HG03342 (cell line): ENCODE measurements around the gene KIAA0753.
A peak's percentile ranks its signal among the peaks of the same experiment; 100 is the strongest.

ENCODE experiments used
- ATAC-seq: cut with Tn5 transposase; IDR thresholded peaks from one replicate; pipeline ENCODE4 v1.9.1; 2021; ENCODE audit warnings: mild to moderate bottlenecking, moderate library complexity; ENCODE audit not compliant: unreplicated experiment

The KIAA0753 gene

DNA sequence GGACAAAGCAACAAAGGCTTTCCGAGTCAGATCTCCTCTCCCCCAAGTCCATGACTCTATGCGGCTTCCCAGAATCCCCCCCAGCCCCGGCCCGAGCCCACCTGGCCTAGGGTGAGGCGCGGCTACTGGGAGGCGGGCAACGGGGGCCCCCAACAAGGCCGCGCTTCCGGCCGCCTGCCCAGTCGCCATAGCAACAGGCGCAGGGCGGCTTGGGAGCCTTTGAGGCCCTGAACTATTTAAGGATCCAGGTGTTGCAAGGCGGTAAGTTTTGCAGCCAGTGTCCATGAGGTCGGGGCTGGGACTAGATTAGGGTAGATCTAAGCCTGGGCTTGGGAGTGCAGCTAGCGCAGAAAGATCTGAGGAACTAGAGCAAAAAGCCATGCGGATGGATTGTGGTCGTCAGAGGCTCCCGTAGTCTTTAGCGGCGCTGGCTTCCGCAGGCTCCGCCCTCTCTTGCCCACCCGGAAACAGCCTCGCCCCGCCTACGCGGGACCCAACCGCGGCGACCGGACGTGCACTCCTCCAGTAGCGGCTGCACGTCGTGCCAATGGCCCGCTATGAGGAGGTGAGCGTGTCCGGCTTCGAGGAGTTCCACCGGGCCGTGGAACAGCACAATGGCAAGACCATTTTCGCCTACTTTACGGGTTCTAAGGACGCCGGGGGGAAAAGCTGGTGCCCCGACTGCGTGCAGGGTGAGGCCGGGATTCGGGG is at the start of gene KIAA0753, which contains the start of gene TXNDC17:
KIAA0753 (minus strand) TSS at position 176 of the 711 bp plus-strand sequence. CDS start 5,608 bp downstream, outside the sequence.
TXNDC17 (plus strand) TSS at position 525 of the 711 bp plus-strand sequence; CDS start at position 548, 23 bp downstream.
- peak; percentile 76 for ATAC-seq

DNA sequence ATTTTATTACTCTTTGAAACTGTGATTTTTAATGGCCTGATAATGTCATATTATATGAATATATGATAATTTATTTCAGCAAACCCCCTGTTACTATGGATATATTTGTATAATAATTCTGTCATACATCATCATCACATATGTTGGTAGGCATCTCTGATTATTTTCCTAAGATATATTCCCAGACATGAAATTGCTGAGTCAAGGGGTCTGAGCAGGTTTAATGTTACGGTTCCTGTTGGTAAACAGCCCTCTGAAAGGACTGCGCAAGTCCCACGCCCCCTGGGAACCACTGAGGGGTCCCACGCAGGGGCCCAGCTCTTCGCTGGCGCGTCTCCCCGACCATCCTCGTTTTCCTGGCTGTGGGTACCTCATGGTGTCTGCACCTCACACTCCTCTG is 48.4 kb upstream of the KIAA0753 start:
- no peak for ATAC-seq

DNA sequence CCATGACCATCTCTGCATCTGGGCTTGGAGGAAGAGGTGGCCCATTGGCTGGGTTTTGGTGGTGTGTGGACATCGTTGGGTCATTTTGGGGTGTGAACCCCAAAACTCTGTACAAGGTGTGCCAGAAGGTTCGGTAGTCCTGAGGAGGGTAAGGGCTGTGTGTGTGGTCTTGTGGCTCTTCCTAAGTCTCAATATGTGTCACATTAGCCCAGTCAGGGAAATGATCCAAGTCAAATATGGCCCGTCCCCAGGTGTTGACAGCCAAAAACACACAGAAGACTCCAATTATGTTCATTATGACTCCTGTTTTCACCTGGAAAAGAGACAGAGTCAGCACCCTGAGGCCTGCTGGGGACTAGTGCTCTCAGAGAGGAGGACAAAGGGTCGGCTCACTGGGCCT is 45.5 kb upstream of the KIAA0753 start:
- ATAC-seq: no peak

DNA sequence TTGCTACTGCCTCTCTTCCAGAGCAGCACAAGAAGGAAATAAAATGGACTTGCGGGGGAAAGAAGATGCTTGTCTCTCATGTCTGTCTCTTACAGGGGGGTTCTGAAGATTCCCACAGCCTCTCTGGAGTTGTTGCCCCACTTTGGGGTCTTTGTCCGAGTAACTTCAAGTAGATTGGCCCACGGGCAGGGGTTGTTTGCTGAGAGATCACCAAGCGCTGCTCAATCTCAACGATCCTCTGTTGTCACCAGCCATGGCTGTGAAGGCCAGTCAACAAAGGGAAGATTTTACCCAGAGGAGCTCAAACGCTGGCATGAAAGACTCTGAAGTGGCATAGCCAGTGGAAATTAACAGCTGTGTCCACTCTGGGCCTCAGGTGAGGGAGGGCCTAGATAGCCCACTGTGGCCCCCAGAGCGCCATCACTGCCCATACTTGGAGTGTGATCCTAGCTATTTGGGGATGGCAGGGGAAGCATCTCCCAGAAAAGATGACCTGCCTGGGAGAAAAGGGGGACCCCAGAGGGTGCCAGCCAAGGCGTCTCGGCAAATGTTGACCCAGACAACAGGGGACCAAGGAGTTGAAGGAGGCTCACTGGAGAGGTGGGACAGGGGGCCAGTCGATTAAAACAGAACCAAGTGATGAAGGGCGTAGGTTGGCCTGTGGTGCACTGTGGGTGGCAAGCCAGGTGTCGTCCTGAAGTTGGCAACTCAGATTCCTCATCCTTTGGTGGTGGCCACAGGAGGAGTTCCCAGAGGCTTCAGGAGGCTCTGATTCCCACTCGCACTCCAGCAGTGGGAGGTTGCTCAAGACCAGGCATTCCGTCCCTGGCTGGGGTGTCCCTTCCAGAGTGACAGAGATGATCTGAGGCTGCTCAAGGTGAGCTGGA is 44.6 kb upstream of the KIAA0753 start:
- ATAC-seq: no peak

DNA sequence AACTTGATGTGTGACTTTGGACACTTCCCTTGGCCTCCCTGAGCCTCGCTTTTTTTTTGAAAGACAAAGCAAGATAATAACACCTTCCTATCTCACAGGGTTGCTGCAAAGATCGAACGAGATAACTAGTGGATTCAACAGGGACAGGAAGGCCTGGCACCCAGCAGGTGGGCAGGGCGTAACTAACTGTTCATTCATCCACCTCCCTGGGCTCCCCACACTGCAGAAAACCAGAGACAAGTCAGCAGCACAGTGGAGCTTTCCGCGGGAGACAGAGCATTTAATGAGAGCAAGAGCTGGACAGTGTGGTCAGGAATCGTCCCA is 43.9 kb upstream of the KIAA0753 start:
- no peak for ATAC-seq

DNA sequence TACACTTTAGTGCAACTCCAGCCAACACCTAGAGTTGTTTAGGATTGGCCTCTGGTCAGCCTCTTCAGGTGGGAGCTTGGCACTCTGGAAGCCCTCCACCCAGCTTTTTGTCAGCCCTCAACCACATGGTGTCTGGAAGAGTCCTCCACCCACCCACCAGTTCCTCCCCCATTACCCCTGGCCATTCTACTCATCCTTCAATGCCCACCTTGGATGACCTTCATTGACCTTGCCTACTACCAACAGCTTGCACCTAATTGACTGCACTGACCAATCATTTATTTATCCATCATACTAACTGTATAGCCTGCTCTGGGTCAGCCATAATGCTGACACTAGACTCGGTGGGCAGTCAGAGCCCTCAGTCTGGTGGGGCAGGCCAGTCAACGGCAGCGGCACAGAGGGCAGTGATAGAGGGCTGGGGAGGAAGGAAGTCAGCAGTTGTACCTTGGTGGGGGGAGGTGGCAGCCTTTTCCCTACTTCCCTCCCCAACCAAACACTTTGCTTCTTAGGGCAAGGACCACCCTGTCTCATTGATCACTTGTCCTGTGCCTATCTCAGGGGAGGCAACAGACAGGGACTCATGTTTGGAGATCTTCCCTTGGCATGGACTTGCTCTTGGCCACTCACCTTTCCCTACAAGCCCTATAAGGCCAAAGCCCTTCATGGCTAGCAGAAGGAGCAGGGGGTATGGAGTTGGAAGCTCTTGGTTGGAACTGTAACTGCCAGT is 43.4 kb upstream of the KIAA0753 start:
- no peak for ATAC-seq

DNA sequence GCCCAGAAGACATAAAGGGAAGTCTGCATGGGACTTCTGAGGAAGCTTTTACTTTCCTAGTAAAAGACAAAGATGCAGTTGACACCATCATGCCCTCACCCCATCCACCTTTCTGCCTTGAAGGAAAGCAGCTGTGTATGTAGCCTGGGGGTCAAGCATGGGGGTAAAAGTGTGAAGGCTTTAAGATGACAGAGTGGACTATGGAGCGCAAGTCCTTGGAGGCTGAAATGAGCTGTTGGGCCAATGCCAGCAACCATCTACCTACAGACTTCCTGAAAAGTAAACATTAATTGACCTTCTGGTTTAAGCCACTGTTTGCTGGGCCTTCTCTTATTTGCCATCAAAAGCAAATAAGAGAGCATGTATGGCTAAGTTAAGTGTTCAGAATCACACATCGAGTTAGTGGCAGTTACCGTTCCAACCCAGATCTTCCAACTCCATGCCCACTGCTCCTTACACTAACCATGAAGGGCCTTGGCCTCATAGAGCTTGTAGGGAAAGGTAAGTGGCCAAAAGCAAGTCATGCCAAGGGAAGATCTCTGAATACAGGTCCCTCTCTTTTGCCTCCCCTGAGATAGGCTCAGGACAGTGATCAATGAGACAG is 42.7 kb upstream of the KIAA0753 start:
- ATAC-seq: no peak

DNA sequence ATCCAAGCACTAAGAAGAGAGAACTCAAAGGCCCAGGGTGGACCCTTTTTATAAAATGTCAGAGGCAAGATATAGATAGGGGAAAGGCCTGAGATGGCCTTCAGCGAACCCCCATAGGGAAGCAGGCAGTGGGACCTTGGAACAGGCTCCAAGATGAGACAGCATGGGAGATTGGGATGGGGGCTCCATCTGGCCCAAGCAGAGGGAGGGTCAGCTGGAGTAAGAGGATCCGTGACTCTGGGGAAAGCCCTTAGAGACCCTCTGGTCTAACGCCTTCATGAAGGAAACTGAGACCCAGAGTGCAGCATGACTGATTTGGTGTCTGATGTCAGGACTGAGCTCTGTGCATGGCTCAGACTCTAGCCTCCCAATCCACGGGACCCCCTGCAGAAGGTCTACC is 41.8 kb upstream of the KIAA0753 start:
- no peak for ATAC-seq

DNA sequence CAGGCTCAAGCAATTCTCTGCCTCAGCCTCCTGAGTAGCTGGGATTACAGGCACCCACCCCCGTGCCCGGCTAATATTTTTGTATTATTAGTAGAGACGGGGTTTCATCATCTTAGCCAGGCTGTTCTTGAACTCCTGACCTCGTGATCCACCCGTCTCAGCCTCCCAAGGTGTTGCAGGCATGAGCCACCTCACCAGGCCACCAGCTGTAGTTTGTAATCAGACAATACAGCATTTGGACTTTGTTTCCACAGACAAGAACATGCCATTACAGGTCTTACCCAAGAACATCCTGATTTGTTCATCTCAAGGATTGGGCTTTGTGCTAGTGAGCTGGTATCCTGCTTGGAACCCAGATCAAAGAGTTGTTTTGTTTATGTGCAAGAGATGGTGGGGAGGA is 41.2 kb upstream of the KIAA0753 start:
- ATAC-seq: no peak

DNA sequence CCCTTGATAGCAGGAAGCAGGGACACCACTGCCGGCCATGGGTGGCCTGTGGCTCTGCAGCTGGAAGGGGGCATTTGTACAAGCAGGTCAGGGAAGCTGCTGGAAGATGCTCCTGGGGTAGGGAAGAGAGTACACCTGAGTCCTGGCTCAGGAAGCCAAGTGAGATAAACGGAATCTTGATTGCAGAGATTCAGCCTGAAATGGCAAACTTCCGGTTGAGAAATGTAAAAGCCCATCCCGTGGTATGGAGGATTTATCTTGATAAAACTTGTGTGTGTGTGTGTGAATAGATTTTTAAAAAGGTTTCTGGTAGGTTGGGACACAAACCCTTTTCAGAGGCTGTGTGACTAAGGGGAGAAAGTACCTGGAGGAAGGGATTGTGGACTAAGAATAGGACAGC is 40.7 kb upstream of the KIAA0753 start:
- no peak for ATAC-seq

DNA sequence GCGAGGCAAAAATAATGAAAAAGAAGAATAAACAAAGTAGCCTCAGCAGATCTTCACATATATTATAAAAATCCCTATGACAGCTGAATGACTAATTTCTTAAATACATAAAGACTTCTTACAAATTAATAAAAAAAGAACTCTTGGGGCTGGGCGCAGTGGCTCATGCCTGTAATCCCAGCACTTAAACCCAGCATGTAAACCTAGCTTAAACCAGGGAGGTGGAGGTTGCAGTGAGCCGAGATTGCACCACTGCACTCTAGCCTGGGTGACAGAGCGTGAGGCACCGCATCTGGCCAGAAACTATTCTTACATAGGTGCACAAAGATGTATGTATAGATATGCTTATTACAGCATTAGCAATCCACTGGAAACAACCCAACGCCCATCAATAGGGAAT is 38.7 kb upstream of the KIAA0753 start:
- no peak for ATAC-seq

DNA sequence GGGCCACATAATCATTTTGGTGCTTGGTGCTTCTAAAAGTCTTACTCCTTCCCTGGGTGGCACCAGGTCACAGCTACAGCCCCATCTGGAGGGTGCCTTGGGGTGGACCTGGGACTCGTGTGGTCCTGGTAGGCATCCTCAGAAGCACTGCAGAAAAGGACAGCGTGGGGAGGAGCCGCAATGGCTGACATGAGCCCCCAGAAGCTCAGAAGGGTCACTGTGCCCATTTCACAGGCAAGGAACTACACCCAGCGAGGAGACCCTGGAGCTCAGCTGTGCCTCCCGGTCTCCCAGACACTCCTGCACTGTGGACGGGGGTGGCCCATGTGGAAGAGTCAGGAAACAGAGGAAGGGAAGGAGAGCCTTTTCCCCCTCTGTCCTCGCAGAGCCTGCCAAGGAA is 37.4 kb upstream of the KIAA0753 start:
- ATAC-seq: no peak

DNA sequence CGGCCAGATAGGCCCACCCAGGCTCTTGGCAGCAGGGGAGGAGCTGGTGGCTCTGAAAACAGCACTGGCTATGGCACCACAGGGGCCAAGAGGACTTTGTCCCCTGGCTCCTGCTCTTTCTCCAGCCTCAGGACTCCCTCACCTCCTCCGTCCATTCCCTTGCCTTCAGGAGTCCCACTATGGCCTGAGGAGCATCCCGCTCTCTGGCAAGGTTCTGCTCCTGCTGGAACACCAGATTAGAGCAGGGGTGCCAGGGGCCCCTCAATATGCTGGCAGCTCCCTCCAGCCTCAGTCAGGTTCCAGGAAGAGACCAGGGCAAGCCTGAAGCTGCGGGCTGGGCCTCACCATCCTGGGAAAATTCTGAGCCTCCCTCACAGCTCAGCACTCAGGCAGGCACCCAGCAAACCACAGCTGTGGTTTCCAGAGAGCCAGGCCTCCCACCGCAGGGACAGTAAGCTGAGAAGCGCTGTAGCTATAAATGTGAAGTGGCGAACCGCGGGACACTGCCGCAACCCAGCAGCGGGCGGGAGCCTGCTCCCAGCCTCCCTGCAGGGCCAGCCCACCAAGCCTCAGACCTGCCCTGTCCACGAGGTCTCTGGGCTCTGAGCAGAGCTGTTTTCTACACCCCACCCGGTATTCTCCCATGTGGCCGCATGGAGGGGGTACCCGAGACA is 36.8 kb upstream of the KIAA0753 start:
- no peak for ATAC-seq

DNA sequence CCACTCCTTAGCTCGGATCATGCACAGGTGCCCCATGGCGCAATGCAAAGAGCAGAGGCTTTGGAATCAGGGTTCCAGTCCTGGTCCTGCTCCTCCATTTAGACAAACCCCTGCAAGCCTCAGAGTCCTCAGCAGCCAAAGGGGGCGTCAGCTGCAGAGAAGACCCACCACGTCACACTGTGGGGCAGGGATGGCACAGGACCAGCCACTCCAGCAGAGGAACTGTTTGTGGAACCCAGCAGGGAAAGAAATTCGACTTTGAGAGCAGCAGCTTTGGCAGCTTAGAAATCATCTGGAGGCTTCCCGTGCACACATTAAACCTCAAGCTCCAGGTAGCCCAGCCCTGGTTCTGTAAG is 36.3 kb upstream of the KIAA0753 start:
- no peak for ATAC-seq

DNA sequence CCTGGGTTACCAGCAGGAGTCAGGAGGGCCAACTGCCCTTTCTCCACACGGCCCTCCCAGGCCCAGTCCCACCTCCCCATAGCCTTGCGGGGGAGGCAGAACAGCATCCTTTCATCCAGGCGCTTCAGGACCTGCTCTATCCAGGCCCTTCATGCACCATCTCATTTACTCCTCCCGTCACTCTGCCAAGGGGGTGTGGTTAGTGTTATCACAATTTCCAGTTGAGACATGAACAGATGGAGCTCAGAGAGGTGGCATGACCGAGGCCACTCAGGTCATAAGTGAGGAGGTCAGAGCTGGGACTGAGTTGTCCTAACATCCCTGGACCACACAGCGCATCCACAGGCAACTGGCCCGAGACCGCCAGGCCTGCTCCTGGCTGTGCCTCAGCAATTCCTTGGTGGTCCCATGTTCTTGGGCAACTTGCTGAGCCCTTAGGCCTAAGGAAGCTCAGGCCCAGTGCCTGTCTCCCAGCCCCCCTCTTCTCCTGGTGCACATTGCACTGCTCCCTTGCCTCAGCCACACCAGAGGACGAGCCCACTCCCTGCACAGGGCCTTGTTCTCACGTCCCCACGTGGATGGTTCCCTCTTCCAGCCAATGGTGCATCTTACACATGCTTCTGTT is 34.8 kb upstream of the KIAA0753 start:
- ATAC-seq: no peak

DNA sequence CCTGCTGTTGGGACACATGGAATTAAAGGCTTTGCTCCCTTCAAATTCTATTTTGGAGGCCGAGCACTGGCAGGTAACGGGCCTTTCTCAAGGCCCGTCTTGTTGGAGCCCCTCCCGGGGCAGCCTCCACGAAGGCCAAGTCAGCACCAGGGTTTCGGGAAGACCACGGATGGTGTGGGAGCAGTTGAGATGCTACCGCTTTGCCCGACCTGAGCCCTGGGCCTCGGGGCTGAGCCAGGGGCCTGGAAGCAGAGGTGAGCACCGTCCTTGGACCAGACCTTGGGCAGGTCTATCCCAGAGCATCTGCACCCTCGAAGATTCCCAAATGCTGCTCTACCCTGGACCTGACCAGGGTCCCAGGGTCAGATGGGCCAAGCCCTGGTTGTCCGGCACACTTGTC is 34.1 kb upstream of the KIAA0753 start:
- no peak for ATAC-seq

DNA sequence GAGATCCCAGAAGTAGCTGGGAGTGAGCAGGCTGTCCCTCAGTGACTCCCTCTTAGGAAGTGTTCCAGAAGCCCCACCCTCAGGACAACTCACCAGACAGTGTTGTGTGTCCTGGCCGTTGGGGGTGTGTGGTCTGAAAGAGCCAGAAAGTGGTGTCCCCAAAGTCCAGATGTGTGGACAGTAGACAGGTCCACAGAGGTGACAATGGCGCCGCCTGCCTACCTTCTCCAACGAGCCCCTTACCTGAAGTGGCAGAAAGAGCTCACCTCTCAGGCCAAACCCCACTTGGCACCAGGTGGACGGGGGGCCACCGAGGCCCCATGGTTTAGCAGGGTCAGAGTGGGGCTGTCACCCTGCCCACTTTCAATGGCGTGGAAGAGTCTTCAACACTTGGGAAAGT is 30.9 kb upstream of the KIAA0753 start:
- no peak for ATAC-seq

DNA sequence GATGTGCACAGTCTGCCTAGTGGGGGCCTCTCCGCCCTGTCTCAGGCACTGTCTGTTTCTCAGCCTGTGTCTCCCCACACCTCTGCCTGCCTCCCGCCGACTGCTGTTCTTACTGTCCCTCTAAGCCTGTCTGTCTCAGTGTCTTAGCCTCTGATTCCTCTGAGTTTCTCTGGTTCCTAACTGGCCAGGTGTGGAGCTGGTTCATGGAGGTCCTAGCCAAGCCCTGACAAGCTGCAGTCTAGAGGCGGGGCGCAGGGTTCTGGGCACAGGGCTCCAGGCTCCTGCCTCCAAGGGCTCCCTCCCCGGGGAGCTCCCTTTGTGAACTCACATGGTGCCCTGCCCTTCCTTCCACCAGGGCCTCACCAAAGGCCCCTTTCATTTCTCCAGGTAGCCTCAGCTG is 30.5 kb upstream of the KIAA0753 start:
- no peak for ATAC-seq

DNA sequence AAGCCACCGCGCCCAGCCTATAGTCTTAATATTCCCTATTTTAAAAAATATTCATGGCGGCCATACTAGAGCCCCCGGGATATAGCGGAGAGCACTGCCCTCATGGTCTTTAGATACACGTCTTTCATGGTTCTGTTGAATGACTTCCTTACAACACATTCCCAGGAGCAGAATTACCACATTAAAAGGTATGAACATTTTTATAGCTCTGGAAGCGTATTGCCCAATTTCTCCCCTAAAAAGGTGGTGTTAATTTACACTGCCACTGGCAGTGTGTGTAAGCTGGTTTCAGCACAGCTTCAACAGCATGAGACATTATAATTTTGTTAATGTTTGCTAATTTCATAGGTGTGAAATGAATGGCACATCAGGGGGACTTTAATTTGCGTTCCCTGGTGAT is 30.1 kb upstream of the KIAA0753 start:
- no peak for ATAC-seq

DNA sequence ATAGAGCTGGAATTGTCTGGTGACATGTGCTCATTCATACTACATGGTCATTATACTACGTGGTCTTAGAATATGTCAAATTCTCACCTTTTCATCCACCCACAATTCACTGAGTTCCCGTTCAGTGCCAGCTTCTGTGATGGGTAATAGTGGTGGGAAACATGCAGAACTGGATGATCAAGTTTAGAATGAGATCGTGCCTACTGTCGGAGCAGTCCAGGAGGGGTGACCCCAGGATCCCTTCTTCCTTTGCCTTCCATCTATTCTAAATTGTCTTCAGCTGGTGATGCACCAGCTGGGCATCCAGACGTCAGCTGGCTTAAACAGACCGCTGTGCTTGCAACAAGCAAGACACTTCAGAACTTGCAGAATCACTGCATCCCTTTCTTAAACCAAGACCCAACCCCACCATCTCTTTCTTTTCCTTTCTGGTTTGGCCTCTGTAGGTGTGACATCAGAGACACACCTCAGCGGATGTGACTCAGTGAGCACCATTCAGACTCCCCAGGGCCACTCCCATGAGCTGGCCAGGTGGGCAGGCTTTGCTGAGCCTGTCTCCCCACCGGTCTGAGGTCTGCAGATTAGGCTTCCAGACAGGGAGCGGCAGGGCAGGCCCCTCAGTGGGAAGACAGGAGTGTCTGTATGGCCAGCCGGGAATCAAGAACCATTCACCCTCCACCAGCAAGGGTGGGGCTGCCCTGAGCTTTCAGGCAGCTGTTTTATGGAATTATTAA is 29.1 kb upstream of the KIAA0753 start:
- no peak for ATAC-seq
